Heart left ventricle (tissue), 16 donors: ENCODE results near the gene RHOT2. TPM values are rescaled to one million over a fixed set of nuclear protein-coding genes. Genes with fewer than 3 reads are reported as not detected.

Source experiments
- ATAC-seq, 4 donors: fragments of 200-7000 bp; cut with Tn5 transposase; one replicate each; pipeline ENCODE4 v1.9.1; 2020 to 2022; ENCODE audit warnings: moderate library complexity in 4 of 4, mild to moderate bottlenecking in 3 of 4, moderate number of reproducible peaks in 1 of 4
- DNase-seq, 5 donors: peaks; one replicate each; pipeline ENCODE4 v3.0.0-alpha.2; 2020
- H3K27ac ChIP-seq, 12 donors: fragments of 200-600 bp; sonication (generic) in 4 of 12; one replicate each; pipeline versions ENCODE4 v1.5.0 to v1.8.0; 2016 to 2022; ENCODE audit warnings: mild to moderate bottlenecking in 2 of 12
- H3K27me3 ChIP-seq, 9 donors: fragments of 200-600 bp; sonication (generic) in 2 of 9; one replicate each; pipeline versions ENCODE4 v1.5.1 to v1.8.0; 2016 to 2022; ENCODE audit warnings: mild to moderate bottlenecking in 3 of 9
- H3K36me3 ChIP-seq, 9 donors: fragments of 200-600 bp; sonication (generic) in 2 of 9; one replicate each; pipeline versions ENCODE4 v1.5.0 to v1.8.0; 2018 to 2022; ENCODE audit warnings: mild to moderate bottlenecking in 2 of 9
- H3K4me1 ChIP-seq, 12 donors: fragments of 200-600 bp; sonication (generic) in 4 of 12; one replicate each; pipeline versions ENCODE4 v1.5.0 to v1.8.0; 2016 to 2022; ENCODE audit warnings: mild to moderate bottlenecking in 3 of 12
- H3K4me3 ChIP-seq, 12 donors: fragments of 200-600 bp; sonication (generic) in 4 of 12; one replicate each; pipeline versions ENCODE4 v1.5.0 to v1.8.0; 2017 to 2022; ENCODE audit warnings: mild to moderate bottlenecking in 9 of 12, moderate library complexity in 4 of 12
- H3K9me3 ChIP-seq, 12 donors: fragments of 200-600 bp; sonication (generic) in 4 of 12; one replicate each; pipeline versions ENCODE4 v1.5.0 to v1.8.0; 2016 to 2022; ENCODE audit warnings: mild to moderate bottlenecking in 1 of 12
- POLR2A ChIP-seq, 2 donors: fragments of 450-650 bp; IDR thresholded peaks; one replicate each; pipeline ENCODE4 v1.6.1; 2017; ENCODE audit warnings: antibody characterized with exemption in 2 of 2, mild to moderate bottlenecking in 2 of 2, moderate library complexity in 2 of 2
- WGBS, 4 donors: extraction: QIAGEN DNeasy Blood & Tissue Kit in 2 of 4; methylation state at CpG; one replicate each; pipeline versions ENCODE4 v1.1.5 to v1.1.7; 2013 to 2018; 5-methylcytosine and 5-hydroxymethylcytosine counted together
- intact Hi-C, 10 donors: fragments of 100-400 bp; cut with DNase I; formaldehyde crosslinking; loops; one replicate each; pipeline versions ENCODE4 v1.11.1 to v1.14.2; 2022
- polyA plus RNA-seq, 2 donors: library from polyadenylated mRNA; stranded (reverse); fragments of 200-250 nt; gene quantifications; one replicate each; pipeline ENCODE4 v1.2.3, GENCODE V29; 2013
- total RNA-seq, 9 donors: library from RNA; depleted of rRNA in 2 of 9; stranded (reverse); fragments of >200 nt in 2 of 9; fragmentation: NEBNext Ultra II Directional in 3 of 9; extraction: Animal tissue kit (Norgen Biotek cat#: 25700) in 3 of 9; gene quantifications; one replicate each; pipeline versions ENCODE4 v1.1.0 to v1.2.4, GENCODE V29; 2016 to 2023
- TF ChIP-seq, protein P1 (sequence below), 12 donors: fragments of 200-600 bp; sonication (generic) in 4 of 12; IDR thresholded peaks; one replicate each; pipeline versions ENCODE4 v1.5.0 to v1.8.0; 2018 to 2022; ENCODE audit warnings: antibody characterized with exemption in 12 of 12, mild to moderate bottlenecking in 5 of 12
- donor health status: ischemic (EF 13 %, LVEDD 7.1; RV severe dilation, severe dysfunction).
- donor health status: healthy with polysubstance abuse.
- donor health status: DM: no; HTN: yes; CAD: no.
- donor health status: DM: no; HTN: no; CAD: no.
- donor health status: ischemic (EF 25% LVEDD 6.9; RV normal size, moderate dysfunction).
- donor health status: ischemic (EF 25% LVEDD 5.7; RV mildly dilated, moderate dysfunction).
- donor health status: healthy.
- donor health status: DM: yes; HTN: yes; CAD: no.
- donor health status: ischemic (EF 35%, LVEDD 5.7; RV mildly dilated, moderate dysfunction).
- donor health status: nonischemic (EF 11% LVEDD 7.7; RV severe dilation, severe dysfunction).
- donor health status: DM: yes; HTN: yes; CAD: no.
- donor health status: PGD.
- donor health status: ischemic (EF 29% LVEDD 5.4; RV normal size, mild dysfunction).
- donor health status: nonischemic (EF 23%, LVEDD 6.1; RV moderate dilation, normal function).

Gene RHOT2
- total and polyA plus RNA-seq, 11 donors, result 33.7 to 143 (median 83.5) TPM

DNA sequence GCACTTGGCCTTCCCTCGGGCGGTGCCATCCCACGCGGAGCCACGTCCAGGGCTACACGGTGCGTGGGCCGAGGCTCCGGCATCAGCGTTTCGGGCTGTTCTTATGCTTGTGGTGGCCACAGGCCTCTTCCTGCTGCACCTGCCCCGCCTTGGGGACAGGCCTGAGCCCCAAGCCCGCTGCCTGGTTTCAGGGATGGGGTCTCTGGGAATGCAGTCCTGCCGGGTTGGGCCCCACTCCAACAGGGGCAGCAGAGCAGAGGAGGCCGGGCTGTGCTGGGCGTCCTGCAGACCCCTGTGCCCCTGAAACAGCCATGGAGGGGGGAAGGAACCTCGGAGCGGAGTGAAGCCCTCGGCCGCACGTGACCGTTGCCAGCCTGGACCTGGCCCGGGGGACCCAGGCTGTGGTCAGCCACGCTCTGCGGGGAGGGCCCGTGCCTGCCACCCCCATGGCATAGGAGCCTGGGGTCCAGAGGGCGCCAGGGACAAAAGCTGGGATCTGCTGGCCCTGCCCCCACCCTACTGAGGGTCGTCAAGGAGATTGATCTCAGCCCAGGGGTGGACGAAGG is 37.6 kb upstream of the RHOT2 start:
- no peak for TF ChIP-seq POLR2A (IDR thresholded peaks at IDR 0.05)
- TF ChIP-seq, protein P1, sequence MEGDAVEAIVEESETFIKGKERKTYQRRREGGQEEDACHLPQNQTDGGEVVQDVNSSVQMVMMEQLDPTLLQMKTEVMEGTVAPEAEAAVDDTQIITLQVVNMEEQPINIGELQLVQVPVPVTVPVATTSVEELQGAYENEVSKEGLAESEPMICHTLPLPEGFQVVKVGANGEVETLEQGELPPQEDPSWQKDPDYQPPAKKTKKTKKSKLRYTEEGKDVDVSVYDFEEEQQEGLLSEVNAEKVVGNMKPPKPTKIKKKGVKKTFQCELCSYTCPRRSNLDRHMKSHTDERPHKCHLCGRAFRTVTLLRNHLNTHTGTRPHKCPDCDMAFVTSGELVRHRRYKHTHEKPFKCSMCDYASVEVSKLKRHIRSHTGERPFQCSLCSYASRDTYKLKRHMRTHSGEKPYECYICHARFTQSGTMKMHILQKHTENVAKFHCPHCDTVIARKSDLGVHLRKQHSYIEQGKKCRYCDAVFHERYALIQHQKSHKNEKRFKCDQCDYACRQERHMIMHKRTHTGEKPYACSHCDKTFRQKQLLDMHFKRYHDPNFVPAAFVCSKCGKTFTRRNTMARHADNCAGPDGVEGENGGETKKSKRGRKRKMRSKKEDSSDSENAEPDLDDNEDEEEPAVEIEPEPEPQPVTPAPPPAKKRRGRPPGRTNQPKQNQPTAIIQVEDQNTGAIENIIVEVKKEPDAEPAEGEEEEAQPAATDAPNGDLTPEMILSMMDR (IDR thresholded peaks at IDR 0.05), result no peak
- Histone ChIP-seq H3K9me3 (no peaks in the 10 kb centered on the region), H3K4me1 (peaks cover 3 to 35% (median 25%) of the 10 kb centered on the region in 12 donors), H3K27me3 (no peaks in the 10 kb centered on the region), H3K36me3 (peaks cover 0 to 54% (median 8%) of the 10 kb centered on the region in 9 donors), H3K27ac (peak overlapping the region in 2 of 12 donors; percentile 34 to 54), H3K4me3 (no peak overlapping the region)
- ATAC-seq (peak in 2 of 4 donors; percentile 8 to 11), DNase-seq (no peak)
- 32 to 55% (median 43%) methylated on average over 13 to 29 of the region's 29 CpGs for WGBS, 4 donors
- intact Hi-C loops, result loop anchor here in 1 of 10 donors (5.0 kb wide), 1 partner anchor 33 kb away; no protein-coding TSS in a partner anchor

DNA sequence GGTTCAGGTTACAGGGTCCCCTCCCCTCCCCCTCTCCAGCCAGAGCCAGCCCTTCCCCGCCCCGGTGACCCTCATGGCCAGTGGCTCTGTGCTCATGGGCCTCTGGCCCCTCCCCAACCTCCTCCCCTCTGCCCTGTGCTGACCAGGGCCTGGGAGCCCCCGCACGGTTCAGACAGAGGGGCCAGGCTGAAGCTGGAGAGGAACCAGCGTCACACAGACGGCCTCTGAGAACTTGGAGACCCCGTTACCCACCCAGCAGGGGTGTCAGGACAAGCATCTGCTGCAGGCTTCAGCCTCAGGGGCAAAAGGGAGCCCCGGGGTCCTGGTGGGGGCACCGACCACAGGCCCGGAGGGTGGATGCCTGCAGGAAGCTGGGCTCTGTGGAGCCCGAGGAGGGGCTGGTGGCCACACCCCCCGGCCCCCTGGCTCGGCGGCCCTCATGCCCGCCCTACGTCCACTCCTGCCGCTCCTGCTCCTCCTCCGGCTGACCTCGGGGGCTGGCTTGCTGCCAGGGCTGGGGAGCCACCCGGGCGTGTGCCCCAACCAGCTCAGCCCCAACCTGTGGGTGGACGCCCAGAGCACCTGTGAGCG is 37.0 kb upstream of the RHOT2 start, which contains the start of gene WFIKKN1:
Gene WFIKKN1 (plus strand): TSS at position 171 of the 591 bp plus-strand sequence. CDS start 269 bp downstream, at position 440.
- Histone ChIP-seq H3K9me3 (no peaks in the 10 kb centered on the region), H3K27me3 (no peaks in the 10 kb centered on the region), H3K36me3 (peaks cover 0 to 48% (median 7%) of the 10 kb centered on the region in 9 donors), H3K4me3 (no peak within 1 kb of the TSS), H3K4me1 (peaks cover 3 to 41% (median 29%) of the 10 kb centered on the region in 12 donors), H3K27ac (peak within 1 kb of the TSS in 2 of 12 donors; percentile 34 to 54)
- no peak for ATAC-seq
- TF ChIP-seq POLR2A (IDR thresholded peaks at IDR 0.05), result no peak
- TF ChIP-seq, protein P1 (IDR thresholded peaks at IDR 0.05), result no peak
- peak in 3 of 5 donors; percentile 22 to 32 (median 23) for DNase-seq
- WGBS, 4 donors, result 4 to 7% (median 6%) methylated on average over 16 to 23 of the region's 23 CpGs
- intact Hi-C loops, result loop anchor here in 1 of 10 donors (5.0 kb wide), 1 partner anchor 34 kb away; no protein-coding TSS in a partner anchor

DNA sequence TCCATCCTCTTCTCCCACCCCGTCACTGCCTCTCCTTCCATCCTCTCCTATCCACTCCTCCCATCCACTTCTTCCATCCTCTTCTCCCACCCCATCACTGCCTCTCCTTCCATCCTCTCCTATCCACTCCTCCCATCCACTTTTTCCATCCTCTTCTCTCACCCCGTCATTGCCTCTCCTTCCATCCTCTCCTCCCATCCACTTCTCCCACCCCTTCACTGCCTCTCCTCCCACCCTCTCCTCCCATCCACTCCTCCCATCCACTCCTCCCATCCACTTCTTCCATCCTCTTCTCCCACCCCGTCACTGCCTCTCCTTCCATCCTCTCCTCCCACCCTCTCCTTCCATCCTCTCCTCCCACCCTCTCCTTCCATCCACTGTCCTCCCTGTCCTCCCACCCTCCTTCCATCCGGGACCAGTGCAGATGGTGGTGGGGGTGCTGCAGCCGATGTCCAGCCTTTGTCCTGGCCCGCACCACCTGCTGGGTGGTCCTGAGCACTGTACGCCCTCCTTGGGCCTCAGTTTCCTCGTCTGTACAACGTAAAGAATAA is 36.0 kb upstream of the RHOT2 start:
- ATAC-seq (no peak), DNase-seq (no peak)
- intact Hi-C loops, result loop anchor here in 1 of 10 donors (5.0 kb wide), 1 partner anchor 35 kb away; no protein-coding TSS in a partner anchor
- Histone ChIP-seq H3K27me3 (no peaks in the 10 kb centered on the region), H3K4me1 (peaks cover 3 to 41% (median 29%) of the 10 kb centered on the region in 12 donors), H3K9me3 (no peaks in the 10 kb centered on the region), H3K27ac (no peak overlapping the region), H3K36me3 (peaks cover 0 to 38% (median 5%) of the 10 kb centered on the region in 9 donors), H3K4me3 (no peak overlapping the region)
- TF ChIP-seq, protein P1 (IDR thresholded peaks at IDR 0.05), result no peak
- no peak for TF ChIP-seq POLR2A (IDR thresholded peaks at IDR 0.05)
- WGBS, 4 donors, result 52 to 64% (median 58%) methylated on average over 9 of the region's 9 CpGs
